ENCODE results near the gene TBC1D14.
"Not testable (repeated sequence)": the region's sequence is repeated elsewhere in the genome, so short reads cannot be mapped to it uniquely, and the experiment has no call there.

The TBC1D14 gene

GRCh38 chr4:6908432-6909112, 1.1 kb upstream of the TBC1D14 start:
- no peak for FAIRE-seq
- DNase-seq (ENCODE audit: low spot score) = no peak

DNA sequence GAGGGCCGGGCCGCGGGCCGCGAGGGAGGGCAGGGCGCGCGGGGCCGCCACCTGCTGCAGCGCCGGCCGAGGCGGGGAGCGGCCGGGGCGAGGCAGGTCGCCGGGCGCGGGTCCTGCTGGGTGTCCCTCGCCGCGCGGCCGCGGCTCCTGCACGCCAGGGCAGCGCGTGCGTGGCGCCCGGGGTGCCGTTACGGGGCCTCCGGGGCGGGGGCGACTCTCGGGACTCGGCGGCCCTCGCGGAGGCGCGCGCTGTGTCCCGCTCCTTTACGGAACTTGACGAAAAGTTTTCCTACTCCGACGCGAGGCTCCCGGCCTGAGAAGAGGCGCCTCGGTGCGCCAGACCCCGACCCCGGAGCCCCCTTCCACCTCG, 329 bp downstream of the TBC1D14 start:
- no peak for FAIRE-seq
- no peak for DNase-seq (ENCODE audit: low spot score)

- FAIRE-seq (no peak), DNase-seq (ENCODE audit: low spot score) (no peak)
Observed at GRCh38 chr4:6910340-6910959, 824 bp downstream of the TBC1D14 start.

DNA sequence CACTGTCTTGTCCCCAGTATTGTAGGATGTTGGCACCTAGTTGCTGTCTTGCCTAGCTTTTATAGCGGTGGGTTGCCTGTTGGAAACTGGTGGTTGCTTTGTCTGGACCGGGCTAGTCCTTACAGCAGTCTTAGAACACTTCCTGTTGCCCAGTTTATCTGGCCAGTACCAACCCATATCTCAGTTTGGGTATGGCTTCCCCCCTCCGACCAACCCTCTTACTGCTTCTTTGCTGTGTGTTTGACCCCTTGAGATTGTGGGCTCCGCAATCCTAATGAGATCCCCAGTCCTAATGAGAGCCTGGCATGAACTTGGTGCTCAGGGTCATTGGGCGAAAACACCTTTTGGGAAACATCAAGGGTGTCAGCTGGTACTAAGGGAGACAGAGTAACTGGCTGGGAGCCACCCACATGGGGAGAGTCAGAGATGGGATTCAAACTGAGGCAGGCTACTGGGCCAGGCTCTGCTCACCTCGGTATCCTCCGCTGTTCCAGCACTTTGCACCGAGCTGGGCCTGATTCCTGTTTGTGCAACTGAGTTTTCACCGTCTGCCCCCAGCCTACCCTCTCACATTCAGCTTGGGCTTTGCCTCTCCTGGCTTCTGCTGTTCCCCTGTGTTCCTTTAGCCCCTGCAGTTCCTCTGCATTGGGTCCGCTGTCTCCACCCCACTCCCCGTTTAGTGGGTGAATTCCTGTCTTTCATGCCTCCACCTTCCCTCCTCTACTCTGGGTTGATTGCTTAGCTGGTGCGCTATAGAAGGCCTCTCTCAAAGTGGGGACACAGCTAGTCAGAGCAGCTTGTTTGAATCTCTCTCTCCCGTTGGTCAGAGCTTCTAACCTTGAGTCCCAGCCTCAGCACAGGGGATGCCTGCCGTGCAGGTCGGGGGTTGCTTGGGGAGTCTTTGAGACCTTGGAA, 1.6 kb downstream of the TBC1D14 start:
- FAIRE-seq = no peak
- no peak for DNase-seq (ENCODE audit: low spot score)

DNA sequence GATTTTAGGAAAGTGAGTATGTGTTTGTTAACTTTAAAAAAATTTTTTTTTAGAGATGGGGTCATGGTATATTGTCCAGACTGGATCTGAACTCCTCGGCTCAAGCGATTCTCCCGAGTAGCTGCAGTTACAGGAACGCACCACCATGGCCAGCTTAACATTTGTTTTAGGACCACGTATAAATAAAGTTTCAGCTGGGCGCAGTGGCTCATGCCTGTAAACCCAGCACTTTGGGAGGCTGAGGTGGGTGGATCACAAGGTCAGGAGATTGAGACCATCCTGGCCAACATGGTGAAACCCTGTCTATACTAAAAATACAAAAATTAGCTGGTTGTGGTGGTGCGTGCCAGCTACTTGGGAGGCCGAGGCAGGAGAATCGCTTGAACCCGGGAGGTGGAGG, 2.3 kb downstream of the TBC1D14 start:
- FAIRE-seq; DNase-seq (ENCODE audit: low spot score): not testable (repeated sequence)

DNA sequence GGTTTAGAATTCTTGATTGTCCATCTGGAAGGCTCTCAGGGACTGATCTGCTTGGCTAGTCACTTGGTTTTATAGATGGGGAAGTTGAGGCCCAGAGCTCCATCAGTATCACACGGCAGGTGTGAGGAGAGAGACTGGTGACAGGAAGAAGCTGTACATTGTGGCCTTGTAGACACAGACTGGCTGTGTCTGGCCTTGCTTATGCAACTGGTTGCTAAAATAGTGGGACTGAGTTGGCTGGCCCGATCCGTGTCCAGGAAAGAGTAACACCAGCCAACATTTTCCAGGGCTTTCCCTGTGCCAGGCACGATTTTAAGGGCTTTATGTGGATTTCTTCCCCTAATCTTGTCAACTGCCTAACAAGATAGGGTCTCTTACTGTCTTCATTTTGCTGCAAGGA, 2.8 kb downstream of the TBC1D14 start:
- FAIRE-seq (no peak), DNase-seq (ENCODE audit: low spot score) (no peak)

DNA sequence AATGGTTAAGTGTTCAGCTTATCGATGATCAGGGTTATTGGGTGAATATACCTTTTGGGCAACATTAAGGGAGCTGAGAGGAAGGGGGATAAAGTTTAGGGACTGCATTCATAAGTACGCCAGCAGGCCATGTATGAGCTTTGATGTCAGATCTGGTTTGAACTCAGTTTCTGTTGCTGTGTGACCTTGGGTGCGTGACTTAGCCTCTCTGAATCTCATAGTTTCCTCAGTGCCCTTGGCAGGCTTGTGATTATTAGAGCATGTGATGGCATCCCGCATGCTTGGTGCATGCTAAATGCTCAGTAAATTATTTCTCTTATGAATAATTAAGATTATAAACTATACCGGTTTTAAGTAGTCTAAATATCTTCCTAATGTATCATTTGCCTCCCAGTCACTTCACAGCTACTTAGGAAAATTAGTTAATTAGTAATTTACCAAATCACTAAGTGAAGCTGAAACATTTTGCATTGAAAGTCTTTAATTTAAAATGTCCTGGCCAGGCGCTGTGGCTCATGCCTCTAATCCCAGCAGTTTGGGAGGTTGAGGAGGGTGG, 3.8 kb downstream of the TBC1D14 start:
- FAIRE-seq (no peak), DNase-seq (ENCODE audit: low spot score) (no peak)

GRCh38 chr4:6914448-6914847, 4.8 kb downstream of the TBC1D14 start:
- DNase-seq (ENCODE audit: low spot score) = no peak
- FAIRE-seq = no peak

- no peak for FAIRE-seq
- no peak for DNase-seq (ENCODE audit: low spot score)
Observed at GRCh38 chr4:6915041-6916005, 5.7 kb downstream of the TBC1D14 start.

DNA sequence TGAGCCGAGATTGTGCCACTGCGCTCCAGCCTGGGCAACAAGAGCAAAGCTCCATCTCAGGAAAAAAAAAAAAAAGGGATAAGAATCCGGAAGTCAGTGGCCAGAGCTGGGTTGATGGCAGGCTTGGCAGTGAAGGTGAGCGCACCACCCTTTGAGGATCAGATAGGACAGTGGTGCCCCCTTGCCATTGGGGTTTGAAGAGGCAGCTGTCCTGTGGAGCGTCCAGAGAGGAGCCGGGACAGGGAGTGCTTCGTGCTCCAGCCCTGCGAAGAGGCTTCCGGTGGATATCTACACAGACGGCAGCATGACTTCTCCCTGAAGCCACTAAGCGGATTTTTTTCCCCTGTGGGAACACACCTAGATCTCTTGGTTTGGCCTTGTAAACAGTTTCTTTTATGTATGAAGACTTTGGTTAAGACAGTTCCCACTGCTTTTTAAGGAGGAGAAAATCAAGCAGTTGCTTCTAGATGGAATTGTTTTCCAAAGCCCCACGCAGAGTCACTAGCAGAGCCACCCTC, 6.5 kb downstream of the TBC1D14 start:
- FAIRE-seq = no peak
- DNase-seq (ENCODE audit: low spot score) = no peak

- FAIRE-seq = no peak
- no peak for DNase-seq (ENCODE audit: low spot score)
Observed at GRCh38 chr4:6916587-6917460, 7.2 kb downstream of the TBC1D14 start.

DNA sequence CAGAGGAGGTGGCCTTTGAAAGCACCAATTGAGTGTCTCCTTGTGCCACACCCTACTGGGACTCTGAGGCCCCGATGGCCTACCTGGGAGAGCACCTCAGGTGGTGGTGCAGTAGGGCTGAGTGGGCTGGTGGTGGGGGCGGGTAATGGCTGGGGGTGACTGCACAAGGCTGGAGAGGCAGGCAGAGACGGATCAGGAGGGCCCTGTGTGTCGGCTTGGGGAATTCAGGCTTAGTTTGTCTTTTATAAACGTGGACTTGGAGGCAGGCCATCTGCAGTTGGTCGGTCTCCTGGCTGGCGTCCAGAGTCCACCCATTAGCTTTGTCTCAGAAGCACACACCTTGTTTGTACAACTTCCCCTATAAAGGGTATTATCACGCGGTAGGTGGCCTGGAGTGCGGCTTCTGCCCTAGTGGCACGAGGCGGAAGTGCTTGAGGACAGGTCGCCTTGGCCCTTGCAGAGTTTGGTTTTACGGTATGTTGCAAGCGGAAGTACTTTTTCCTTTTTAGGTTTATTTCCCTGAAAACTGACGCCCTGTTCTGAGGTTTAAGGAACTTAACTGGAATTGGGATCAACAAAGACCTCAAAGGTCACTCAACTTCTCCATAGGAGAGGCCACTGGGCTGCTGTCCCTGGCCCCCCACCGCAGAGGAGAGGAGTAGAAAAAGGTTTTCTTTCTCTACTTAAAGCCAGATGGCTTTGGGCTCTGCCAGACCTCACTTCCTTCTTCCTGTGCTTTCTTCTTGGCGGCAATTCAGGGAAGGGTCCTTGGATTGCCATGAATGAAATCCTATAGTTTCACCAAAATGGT, 8.0 kb downstream of the TBC1D14 start:
- no peak for DNase-seq (ENCODE audit: low spot score)
- FAIRE-seq = no peak

- FAIRE-seq (no peak), DNase-seq (ENCODE audit: low spot score) (no peak)
Observed at GRCh38 chr4:6918338-6918737, 8.7 kb downstream of the TBC1D14 start.

GRCh38 chr4:6920171-6920570, 10.5 kb downstream of the TBC1D14 start:
- DNase-seq (ENCODE audit: low spot score) (no peak), FAIRE-seq (no peak)

- no peak for DNase-seq (ENCODE audit: low spot score)
- no peak for FAIRE-seq
Observed at GRCh38 chr4:6923507-6923906, 13.9 kb downstream of the TBC1D14 start.

DNA sequence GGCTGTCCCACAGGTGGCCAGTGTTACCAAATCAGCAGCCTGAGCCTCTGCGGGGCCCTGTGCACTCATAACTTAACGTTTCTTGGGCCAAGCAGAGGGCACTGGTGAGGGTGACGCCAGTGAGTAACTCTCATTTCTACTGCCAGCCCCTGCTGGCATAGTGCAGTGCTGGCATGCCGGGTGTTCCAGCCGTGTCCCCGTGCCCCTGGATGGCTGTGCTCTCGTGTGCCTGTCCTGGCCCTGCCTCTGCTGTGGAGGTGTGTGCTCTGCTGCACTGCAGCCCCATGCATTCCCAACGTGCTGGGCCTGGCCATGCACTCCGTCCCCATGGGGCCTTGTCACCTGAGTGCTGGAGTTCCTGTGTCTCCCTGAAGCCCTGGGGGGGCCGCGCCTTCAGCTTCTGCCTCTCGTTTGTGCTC, 14.7 kb downstream of the TBC1D14 start:
- FAIRE-seq = no peak

GRCh38 chr4:6925357-6925836, 15.8 kb downstream of the TBC1D14 start:
- DNase-seq (ENCODE audit: low spot score) (no peak), FAIRE-seq (no peak)

More for the DNA sequence above, 14.7 kb downstream of the TBC1D14 start:
- DNase-seq (ENCODE audit: low spot score) = no peak

DNA sequence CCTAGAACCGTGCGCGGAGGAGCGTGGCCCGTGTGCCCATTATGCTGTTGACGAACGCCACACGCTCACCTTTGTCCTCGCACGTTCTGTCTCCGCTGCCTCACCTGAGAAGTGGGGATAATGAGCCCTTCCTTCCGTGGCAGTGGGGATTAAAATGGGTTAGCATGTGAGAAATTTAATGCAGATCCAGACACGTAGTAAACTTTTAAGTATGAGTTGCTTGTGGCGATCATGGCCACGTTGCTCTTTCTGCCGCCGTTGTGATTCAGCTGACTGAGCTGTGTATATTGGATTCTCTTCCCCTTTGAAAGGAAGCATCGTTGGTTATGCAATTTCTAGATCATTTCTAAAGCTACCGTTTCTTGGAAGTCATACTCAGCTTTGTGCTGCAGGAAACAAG, 16.5 kb downstream of the TBC1D14 start:
- FAIRE-seq (no peak), DNase-seq (ENCODE audit: low spot score) (no peak)
